Anterior cingulate cortex (tissue), 58 donors: ENCODE measurements around the gene NFU1.

Experiments
- DNase-seq, 58 donors: peaks; one replicate each; lab custom pipeline; 2025; lab: John Stamatoyannopoulos, UW

The NFU1 gene

GRCh38 chr2:69436938-69437750 lies at the start of gene NFU1:
NFU1 (minus strand) TSS chr2:69437435; CDS start chr2:69437422, 13 bp downstream.
- peak; percentile 75 to 97 (median 91) for DNase-seq

- no peak for DNase-seq
Observed at GRCh38 chr2:69483696-69484095, 46.5 kb upstream of the NFU1 start.

GRCh38 chr2:69483024-69483423 lies 45.8 kb upstream of the NFU1 start:
- no peak for DNase-seq

GRCh38 chr2:69482471-69482870 lies 45.2 kb upstream of the NFU1 start:
- no peak for DNase-seq

- no peak for DNase-seq
Observed at GRCh38 chr2:69481421-69481820, 44.2 kb upstream of the NFU1 start.

GRCh38 chr2:69477627-69478026 lies 40.4 kb upstream of the NFU1 start:
- DNase-seq = no peak

- no peak for DNase-seq
Observed at GRCh38 chr2:69474688-69475087, 37.5 kb upstream of the NFU1 start.

GRCh38 chr2:69471793-69472192 lies 34.6 kb upstream of the NFU1 start:
- DNase-seq = no peak

GRCh38 chr2:69470911-69471310 lies 33.7 kb upstream of the NFU1 start:
- no peak for DNase-seq

- no peak for DNase-seq
Observed at GRCh38 chr2:69469784-69470183, 32.5 kb upstream of the NFU1 start.

GRCh38 chr2:69469375-69469774 lies 32.1 kb upstream of the NFU1 start:
- DNase-seq = no peak

GRCh38 chr2:69466728-69467127 lies 29.5 kb upstream of the NFU1 start:
- DNase-seq = peak in 4 of 58 donors; percentile 2 to 15 (median 6)

- DNase-seq = no peak
Observed at GRCh38 chr2:69465513-69466456, 28.6 kb upstream of the NFU1 start.

- peak in 11 of 58 donors; percentile 0 to 14 (median 6) for DNase-seq
Observed at GRCh38 chr2:69464575-69464974, 27.3 kb upstream of the NFU1 start.

- DNase-seq = no peak
Observed at GRCh38 chr2:69462780-69463179, 25.5 kb upstream of the NFU1 start.

GRCh38 chr2:69461404-69461803 lies 24.2 kb upstream of the NFU1 start:
- DNase-seq = no peak

GRCh38 chr2:69459936-69460335 lies 22.7 kb upstream of the NFU1 start:
- no peak for DNase-seq

GRCh38 chr2:69456950-69457445 lies 19.8 kb upstream of the NFU1 start:
- DNase-seq = no peak

- no peak for DNase-seq
Observed at GRCh38 chr2:69456154-69456553, 18.9 kb upstream of the NFU1 start.

GRCh38 chr2:69454976-69455375 lies 17.7 kb upstream of the NFU1 start:
- no peak for DNase-seq

- DNase-seq = no peak
Observed at GRCh38 chr2:69453475-69454129, 16.4 kb upstream of the NFU1 start.
